NB4 (cell line): ENCODE measurements around the gene STRADA.

ENCODE experiments used
- POLR2A ChIP-seq: IDR thresholded peaks from 2 replicates; pipeline ENCODE4 v1.6.1; 2011; ENCODE audit warnings: mild to moderate bottlenecking; ENCODE audit not compliant: insufficient read length; ENCODE audit errors: extremely low read depth
- TF ChIP-seq, protein P1 (sequence below): IDR thresholded peaks from one replicate; pipeline ENCODE4 v1.5.1; 2012; ENCODE audit warnings: low read depth, low read length

- TF ChIP-seq, protein P1, sequence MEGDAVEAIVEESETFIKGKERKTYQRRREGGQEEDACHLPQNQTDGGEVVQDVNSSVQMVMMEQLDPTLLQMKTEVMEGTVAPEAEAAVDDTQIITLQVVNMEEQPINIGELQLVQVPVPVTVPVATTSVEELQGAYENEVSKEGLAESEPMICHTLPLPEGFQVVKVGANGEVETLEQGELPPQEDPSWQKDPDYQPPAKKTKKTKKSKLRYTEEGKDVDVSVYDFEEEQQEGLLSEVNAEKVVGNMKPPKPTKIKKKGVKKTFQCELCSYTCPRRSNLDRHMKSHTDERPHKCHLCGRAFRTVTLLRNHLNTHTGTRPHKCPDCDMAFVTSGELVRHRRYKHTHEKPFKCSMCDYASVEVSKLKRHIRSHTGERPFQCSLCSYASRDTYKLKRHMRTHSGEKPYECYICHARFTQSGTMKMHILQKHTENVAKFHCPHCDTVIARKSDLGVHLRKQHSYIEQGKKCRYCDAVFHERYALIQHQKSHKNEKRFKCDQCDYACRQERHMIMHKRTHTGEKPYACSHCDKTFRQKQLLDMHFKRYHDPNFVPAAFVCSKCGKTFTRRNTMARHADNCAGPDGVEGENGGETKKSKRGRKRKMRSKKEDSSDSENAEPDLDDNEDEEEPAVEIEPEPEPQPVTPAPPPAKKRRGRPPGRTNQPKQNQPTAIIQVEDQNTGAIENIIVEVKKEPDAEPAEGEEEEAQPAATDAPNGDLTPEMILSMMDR, result no peak
- TF ChIP-seq POLR2A, result no peak
Observed at GRCh38 chr17:63692195-63692816, 49.3 kb downstream of the STRADA start.
